Calu3 (cell line): ENCODE measurements around the gene DNER. TPM values are rescaled to one million over a fixed set of nuclear protein-coding genes. Genes with fewer than 3 reads are reported as not detected.
A peak's percentile ranks its signal among the peaks of the same experiment; 100 is the strongest.

Experiments used
- BruUV-seq: library from RNA; stranded (reverse); fragments of 400-500 nt; replicated peaks from 2 replicates; lab custom pipeline; 2021; lab: Mats Ljungman, UMichigan
- CTCF ChIA-PET: fragments of 300-600 bp; sonication (Branson Sonifier 250); formaldehyde crosslinking; loops from one replicate; lab custom pipeline; 2022; ENCODE audit warnings: antibody characterized with exemption; lab: Charles Lee
- DNase-seq: peaks from one replicate; pipeline ENCODE4 v3.0.0; 2022
- H3K27ac Mint-ChIP-seq: one replicate; pipeline ENCODE4 v1.8.0; 2022; ENCODE audit warnings: mixed read lengths; ENCODE audit not compliant: unreplicated experiment
- H3K27me3 Mint-ChIP-seq: one replicate; pipeline ENCODE4 v1.8.0; 2022; ENCODE audit warnings: mixed read lengths; ENCODE audit not compliant: unreplicated experiment
- H3K36me3 Mint-ChIP-seq: one replicate; pipeline ENCODE4 v1.8.0; 2022; ENCODE audit warnings: mild to moderate bottlenecking, moderate library complexity, mixed read lengths; ENCODE audit not compliant: insufficient read depth, unreplicated experiment
- H3K4me1 Mint-ChIP-seq: one replicate; pipeline ENCODE4 v1.8.0; 2022; ENCODE audit warnings: mild to moderate bottlenecking, low read depth, mixed read lengths; ENCODE audit not compliant: unreplicated experiment
- H3K4me3 Mint-ChIP-seq: one replicate; pipeline ENCODE4 v1.8.0; 2022; ENCODE audit warnings: mild to moderate bottlenecking, low read depth, moderate library complexity, mixed read lengths; ENCODE audit not compliant: unreplicated experiment
- H3K9me3 Mint-ChIP-seq: one replicate; pipeline ENCODE4 v1.8.0; 2022; ENCODE audit warnings: low read depth, mixed read lengths; ENCODE audit not compliant: unreplicated experiment
- intact Hi-C: fragments of 100-400 bp; cut with micrococcal nuclease; formaldehyde crosslinking; loops from one replicate; pipeline ENCODE4 v1.10.0; 2022; ENCODE audit not compliant: unreplicated experiment
- total RNA-seq: library from RNA; stranded (reverse); gene quantifications from 2 replicates; pipeline ENCODE4 v1.2.3, GENCODE V29; 2022
- TF ChIP-seq, protein P1 (sequence below): fragments of 200-600 bp; IDR thresholded peaks from one replicate; pipeline ENCODE4 v1.8.0; 2022; ENCODE audit warnings: antibody characterized with exemption; ENCODE audit not compliant: unreplicated experiment

DNER gene
- total RNA-seq, 1 experiment from 2014 or later = 1.1 TPM

GRCh38 chr2:229713371-229714079 lies 830 bp downstream of the DNER start:
- peaks cover 62% of the 10 kb centered on the region for H3K27me3 Mint-ChIP-seq
- peak overlapping the region; percentile 70 for H3K4me3 Mint-ChIP-seq
- TF ChIP-seq, protein P1, sequence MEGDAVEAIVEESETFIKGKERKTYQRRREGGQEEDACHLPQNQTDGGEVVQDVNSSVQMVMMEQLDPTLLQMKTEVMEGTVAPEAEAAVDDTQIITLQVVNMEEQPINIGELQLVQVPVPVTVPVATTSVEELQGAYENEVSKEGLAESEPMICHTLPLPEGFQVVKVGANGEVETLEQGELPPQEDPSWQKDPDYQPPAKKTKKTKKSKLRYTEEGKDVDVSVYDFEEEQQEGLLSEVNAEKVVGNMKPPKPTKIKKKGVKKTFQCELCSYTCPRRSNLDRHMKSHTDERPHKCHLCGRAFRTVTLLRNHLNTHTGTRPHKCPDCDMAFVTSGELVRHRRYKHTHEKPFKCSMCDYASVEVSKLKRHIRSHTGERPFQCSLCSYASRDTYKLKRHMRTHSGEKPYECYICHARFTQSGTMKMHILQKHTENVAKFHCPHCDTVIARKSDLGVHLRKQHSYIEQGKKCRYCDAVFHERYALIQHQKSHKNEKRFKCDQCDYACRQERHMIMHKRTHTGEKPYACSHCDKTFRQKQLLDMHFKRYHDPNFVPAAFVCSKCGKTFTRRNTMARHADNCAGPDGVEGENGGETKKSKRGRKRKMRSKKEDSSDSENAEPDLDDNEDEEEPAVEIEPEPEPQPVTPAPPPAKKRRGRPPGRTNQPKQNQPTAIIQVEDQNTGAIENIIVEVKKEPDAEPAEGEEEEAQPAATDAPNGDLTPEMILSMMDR = no peak
- peaks cover 6% of the 10 kb centered on the region for H3K36me3 Mint-ChIP-seq
- no peaks in the 10 kb centered on the region for H3K9me3 Mint-ChIP-seq
- H3K27ac Mint-ChIP-seq = no peak overlapping the region
- intact Hi-C loops = loop anchor here (5.0 to 10.0 kb wide), 2 partner anchors 279 to 441 kb away; partner anchors contain the start of gene PID1
- no TSS peak for BruUV-seq
- H3K4me1 Mint-ChIP-seq = no peaks in the 10 kb centered on the region
- DNase-seq = peak; percentile 58
- CTCF ChIA-PET = no interaction called here

DNA sequence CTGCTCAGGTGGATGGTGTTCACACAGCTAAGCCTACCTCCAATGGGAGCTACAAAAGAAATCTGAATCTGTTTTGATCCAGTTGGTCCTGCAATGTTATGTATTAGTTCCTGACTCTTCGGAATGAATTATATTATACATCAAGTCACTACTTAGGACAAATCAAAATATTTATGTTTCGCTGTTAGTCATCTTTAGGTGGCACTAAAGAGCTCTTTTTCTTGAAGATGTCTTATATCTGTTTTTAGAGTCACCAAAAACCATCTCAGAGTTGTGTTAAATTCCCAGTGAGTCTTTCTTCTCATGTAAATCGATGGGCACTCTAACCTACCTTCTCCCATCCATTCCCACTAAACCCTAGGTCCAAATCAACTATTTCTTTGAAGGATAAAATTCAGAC lies 2.2 kb downstream of the DNER start:
- TF ChIP-seq, protein P1 = peak; percentile 22
- H3K36me3 Mint-ChIP-seq = peaks cover 6% of the 10 kb centered on the region
- intact Hi-C loops = loop anchor here (5.0 to 10.0 kb wide), 2 partner anchors 277 to 440 kb away; partner anchors contain the start of gene PID1
- peaks cover 49% of the 10 kb centered on the region for H3K27me3 Mint-ChIP-seq
- H3K4me1 Mint-ChIP-seq = no peaks in the 10 kb centered on the region
- no TSS peak for BruUV-seq
- no peak overlapping the region for H3K4me3 Mint-ChIP-seq
- CTCF ChIA-PET = interaction anchor here (0.6 kb wide), 1 partner anchor 77 kb away, joined by 6 read pairs; no protein-coding TSS in a partner anchor
- H3K27ac Mint-ChIP-seq = no peak overlapping the region
- no peak for DNase-seq
- no peaks in the 10 kb centered on the region for H3K9me3 Mint-ChIP-seq

- intact Hi-C loops = no loop called here
- TF ChIP-seq, protein P1 = no peak
- H3K4me1 Mint-ChIP-seq = no peaks in the 10 kb centered on the region
- DNase-seq = no peak
- H3K27ac Mint-ChIP-seq = no peak overlapping the region
- H3K27me3 Mint-ChIP-seq = peaks cover 38% of the 10 kb centered on the region
- no TSS peak for BruUV-seq
- H3K36me3 Mint-ChIP-seq = peaks cover under 1% of the 10 kb centered on the region
- CTCF ChIA-PET = interaction anchor here (0.6 kb wide), 1 partner anchor 23 kb away, joined by 4 read pairs; no protein-coding TSS in a partner anchor
- no peak overlapping the region for H3K4me3 Mint-ChIP-seq
- no peaks in the 10 kb centered on the region for H3K9me3 Mint-ChIP-seq
Measured at GRCh38 chr2:229708335-229708734, 6.0 kb downstream of the DNER start.

- CTCF ChIA-PET = no interaction called here
- Mint-ChIP-seq H3K27me3 (no peaks in the 10 kb centered on the region), H3K36me3 (no peaks in the 10 kb centered on the region), H3K27ac (no peak overlapping the region), H3K9me3 (no peaks in the 10 kb centered on the region), H3K4me1 (no peaks in the 10 kb centered on the region), H3K4me3 (no peak overlapping the region)
- TF ChIP-seq, protein P1 = no peak
- no peak for DNase-seq
- intact Hi-C loops = no loop called here
- no TSS peak for BruUV-seq
Measured at GRCh38 chr2:229703909-229704630, 10.3 kb downstream of the DNER start.
